SK-N-MC (cell line): ENCODE results near the gene PVALEF.

ENCODE experiments used
- DNase-seq: peaks from one replicate; pipeline ENCODE4 v3.0.0-alpha.2; 2011; ENCODE audit warnings: low read depth, low spot score
- H3K27ac ChIP-seq: fragments of 200-600 bp; sonication (generic); 2 replicates; pipeline ENCODE4 v1.5.1; 2016; ENCODE audit warnings: mixed run types
- H3K36me3 ChIP-seq: fragments of 200-600 bp; sonication (generic); 2 replicates; pipeline ENCODE4 v1.6.1; 2017; ENCODE audit warnings: antibody characterized with exemption, low read length, mixed read lengths; ENCODE audit not compliant: insufficient read depth
- H3K4me3 ChIP-seq: fragments of 200-600 bp; sonication (generic); 2 replicates; pipeline ENCODE4 v1.5.1; 2016
- H3K9ac ChIP-seq: fragments of 200-600 bp; sonication (generic); 2 replicates; pipeline ENCODE4 v1.8.0; 2017; ENCODE audit warnings: mixed run types, mixed read lengths; ENCODE audit not compliant: insufficient read length
- H3K9me3 ChIP-seq: fragments of 200-600 bp; sonication (generic); 2 replicates; pipeline ENCODE4 v1.6.1; 2017; ENCODE audit warnings: low read depth, mild to moderate bottlenecking, antibody characterized with exemption, low read length, moderate library complexity, mixed read lengths
- EZH2 ChIP-seq: fragments of 200-600 bp; sonication (generic); IDR thresholded peaks from one replicate; pipeline ENCODE4 v1.6.1; 2017; ENCODE audit warnings: antibody characterized with exemption
- FOXP2 ChIP-seq: optimal IDR thresholded peaks from 2 replicates; pipeline ENCODE3; 2011; ENCODE audit warnings: mild to moderate bottlenecking, moderate library complexity; ENCODE audit not compliant: insufficient read depth; ENCODE audit errors: extremely low read length, control extremely low read depth
- POLR2AphosphoS5 ChIP-seq: IDR thresholded peaks from 2 replicates; pipeline ENCODE4 v1.6.1; 2012; ENCODE audit warnings: mild to moderate bottlenecking, low read depth, low read length, borderline replicate concordance

Gene PVALEF

GRCh38 chr17:81200201-81200600 lies 34.9 kb downstream of the PVALEF start:
- no peak for TF ChIP-seq FOXP2
- TF ChIP-seq EZH2 = no peak
- H3K36me3 ChIP-seq = no peaks in the 10 kb centered on the region
- no peak overlapping the region for H3K27ac ChIP-seq
- H3K9ac ChIP-seq = no peak overlapping the region
- H3K4me3 ChIP-seq = no peak overlapping the region
- H3K9me3 ChIP-seq = no peaks in the 10 kb centered on the region
- no peak for DNase-seq

DNA sequence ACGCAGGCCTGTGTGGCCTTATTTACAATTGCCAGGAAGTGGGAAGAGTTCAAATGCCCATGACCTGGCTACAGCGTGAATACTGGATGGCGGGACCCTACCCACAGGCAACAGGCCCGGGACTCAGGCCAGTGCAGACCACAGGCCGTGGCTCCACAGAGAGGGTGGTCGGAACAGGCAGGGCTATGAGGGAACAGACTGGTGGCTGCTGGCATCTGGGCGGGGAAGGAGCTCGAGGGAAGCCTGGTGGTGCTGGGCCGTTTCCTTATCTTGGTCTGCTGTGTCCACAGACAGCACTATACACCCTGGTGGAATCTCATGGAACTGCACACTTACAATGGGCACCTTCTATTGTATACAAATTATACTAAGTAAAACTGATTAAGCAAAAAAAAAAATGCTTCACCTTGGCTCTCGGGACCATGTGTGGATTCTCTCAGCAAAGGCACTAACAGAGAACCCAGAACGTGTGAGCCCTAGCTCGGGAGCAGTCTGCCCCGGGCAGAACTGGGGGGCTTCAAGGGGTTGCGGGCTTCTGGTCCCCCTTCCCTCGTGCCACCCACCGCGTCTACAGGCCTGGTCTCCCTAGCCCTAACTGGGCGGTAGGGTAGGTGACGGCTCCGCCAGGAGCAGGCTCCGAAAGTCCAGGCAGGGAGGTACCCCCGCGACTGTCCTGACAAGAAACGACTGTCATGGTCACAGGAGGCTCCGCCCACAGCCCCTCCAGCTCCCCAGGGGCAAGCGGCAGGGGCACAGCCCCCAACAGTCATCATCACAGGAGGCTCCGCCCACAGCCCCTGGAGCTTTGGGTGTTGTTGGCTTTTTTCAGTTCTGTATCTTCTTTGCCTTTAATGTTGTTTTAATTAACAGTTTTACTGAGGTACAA lies 35.6 kb downstream of the PVALEF start:
- no peak overlapping the region for H3K9ac ChIP-seq
- H3K36me3 ChIP-seq = no peaks in the 10 kb centered on the region
- no peak for DNase-seq
- TF ChIP-seq EZH2 = no peak
- TF ChIP-seq FOXP2 = no peak
- no peak for TF ChIP-seq POLR2AphosphoS5
- H3K27ac ChIP-seq = peak overlapping the region; percentile 36
- H3K4me3 ChIP-seq = no peak overlapping the region
- no peaks in the 10 kb centered on the region for H3K9me3 ChIP-seq

- DNase-seq = no peak
- Histone ChIP-seq H3K27ac (no peak overlapping the region), H3K9ac (no peak overlapping the region), H3K4me3 (no peak overlapping the region), H3K36me3 (no peaks in the 10 kb centered on the region), H3K9me3 (no peaks in the 10 kb centered on the region)
- TF ChIP-seq FOXP2 (no peak), EZH2 (no peak), POLR2AphosphoS5 (no peak)
Observed at GRCh38 chr17:81202318-81202717, 37.0 kb downstream of the PVALEF start.

DNA sequence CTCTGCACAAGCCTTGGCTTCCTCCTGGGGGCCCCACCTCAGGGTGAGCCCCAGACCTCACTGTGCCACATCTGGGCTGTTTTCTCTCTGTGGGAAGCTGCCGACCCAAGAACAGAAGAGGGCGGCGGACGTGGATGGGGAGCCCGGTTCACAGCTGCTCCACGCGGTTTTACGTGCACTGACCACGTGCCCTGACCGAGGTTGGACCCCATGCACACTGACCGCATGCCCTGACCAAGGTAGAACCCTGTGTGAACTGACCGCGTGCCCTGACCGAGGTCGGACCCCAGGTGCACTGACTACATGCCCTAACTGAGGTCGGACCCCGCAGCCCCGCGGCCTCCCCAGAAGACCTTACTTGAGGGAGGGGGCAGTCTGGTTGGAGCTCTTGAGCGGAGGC lies 37.8 kb downstream of the PVALEF start:
- Histone ChIP-seq H3K36me3 (no peaks in the 10 kb centered on the region), H3K9me3 (no peaks in the 10 kb centered on the region), H3K27ac (no peak overlapping the region), H3K9ac (no peak overlapping the region), H3K4me3 (no peak overlapping the region)
- DNase-seq = no peak
- no peak for TF ChIP-seq POLR2AphosphoS5
- no peak for TF ChIP-seq EZH2
- TF ChIP-seq FOXP2 = no peak

DNA sequence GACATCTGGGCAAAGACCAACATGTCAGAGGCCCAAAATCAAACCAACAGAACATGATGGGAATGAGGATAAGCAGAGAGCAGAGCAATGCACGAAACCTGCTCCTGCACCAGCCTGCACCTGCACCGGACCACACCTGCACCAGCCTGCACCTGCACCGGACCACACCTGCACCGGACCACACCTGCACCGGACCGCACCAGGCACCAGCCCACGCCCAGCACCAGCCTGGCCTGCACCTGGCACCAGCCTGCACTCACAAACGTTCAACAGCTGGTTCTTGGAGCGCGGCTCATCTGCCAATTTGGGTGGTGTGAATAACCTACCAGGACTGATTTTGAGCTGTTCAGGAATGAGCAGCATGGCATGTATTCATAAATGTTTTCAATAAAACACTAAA lies 39.3 kb downstream of the PVALEF start:
- DNase-seq = no peak
- Histone ChIP-seq H3K9me3 (no peaks in the 10 kb centered on the region), H3K9ac (no peak overlapping the region), H3K27ac (no peak overlapping the region), H3K4me3 (no peak overlapping the region), H3K36me3 (no peaks in the 10 kb centered on the region)
- TF ChIP-seq EZH2 (no peak), FOXP2 (no peak), POLR2AphosphoS5 (no peak)

GRCh38 chr17:81206166-81206565 lies 40.9 kb downstream of the PVALEF start:
- no peaks in the 10 kb centered on the region for H3K9me3 ChIP-seq
- TF ChIP-seq POLR2AphosphoS5 = no peak
- H3K9ac ChIP-seq = no peak overlapping the region
- peak overlapping the region; percentile 79 for H3K27ac ChIP-seq
- H3K36me3 ChIP-seq = no peaks in the 10 kb centered on the region
- DNase-seq = no peak
- 0 out of 2 replicates have a peak overlapping the region, but pooled peaks have one; percentile 28 for H3K4me3 ChIP-seq

GRCh38 chr17:81206657-81207056 lies 41.4 kb downstream of the PVALEF start:
- peak overlapping the region; percentile 79; the same call in 1 of the 2 replicates for H3K27ac ChIP-seq
- no peaks in the 10 kb centered on the region for H3K36me3 ChIP-seq

DNA sequence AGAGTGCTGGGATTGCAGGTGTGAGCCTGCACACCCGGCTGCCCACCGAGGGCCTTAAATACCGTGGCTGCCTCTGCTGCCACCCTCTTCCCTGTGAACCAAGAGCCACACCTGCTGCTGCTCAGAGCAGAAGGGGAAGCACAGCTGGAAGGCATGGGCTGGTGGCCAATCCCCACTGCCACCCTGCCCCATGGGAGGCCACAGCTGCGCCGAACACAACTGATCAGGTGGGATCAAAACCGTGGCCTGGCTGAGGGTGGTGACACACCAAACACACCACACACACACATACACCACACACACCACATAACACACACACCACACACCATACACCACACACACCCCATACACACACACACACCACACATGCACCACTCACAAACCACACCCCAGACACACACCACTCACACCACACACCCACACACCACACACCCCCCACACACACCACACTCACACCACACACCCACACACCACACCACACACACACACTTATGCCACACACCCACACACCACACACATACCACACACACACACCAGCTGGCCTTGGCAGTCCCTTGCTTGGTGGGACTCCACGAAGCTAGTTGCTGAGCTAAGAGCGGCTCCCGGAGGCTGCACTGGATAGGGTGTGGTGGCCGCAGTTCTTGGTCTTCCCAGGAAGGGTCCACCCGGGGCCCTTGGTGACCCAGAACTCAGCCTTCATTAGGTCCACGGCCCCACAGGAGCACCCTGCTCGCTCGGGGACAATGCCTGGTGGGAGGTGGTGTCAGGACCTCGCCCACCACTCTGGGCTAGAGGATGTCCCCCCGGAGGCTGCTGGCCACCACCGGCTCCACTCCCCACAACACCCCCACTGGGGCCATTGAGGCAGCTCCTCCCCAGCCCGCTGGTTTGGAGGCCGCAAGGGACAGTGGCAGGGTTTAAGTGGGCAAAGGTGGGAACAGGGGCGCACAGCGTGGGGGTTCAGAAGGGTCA lies 42.6 kb downstream of the PVALEF start:
- DNase-seq = no peak
- H3K9me3 ChIP-seq = no peaks in the 10 kb centered on the region
- no peak overlapping the region for H3K9ac ChIP-seq
- no peaks in the 10 kb centered on the region for H3K36me3 ChIP-seq
- H3K4me3 ChIP-seq = no peak overlapping the region
- TF ChIP-seq POLR2AphosphoS5 (no peak), FOXP2 (no peak), EZH2 (no peak)
- H3K27ac ChIP-seq = peak overlapping the region; percentile 63

More at GRCh38 chr17:81206657-81207056, 41.4 kb downstream of the PVALEF start:
- H3K4me3 ChIP-seq = 0 out of 2 replicates have a peak overlapping the region, but pooled peaks have one; percentile 28
- no peak for DNase-seq
- H3K9ac ChIP-seq = no peak overlapping the region
- no peaks in the 10 kb centered on the region for H3K9me3 ChIP-seq
- TF ChIP-seq EZH2 = no peak
- TF ChIP-seq FOXP2 = no peak
- TF ChIP-seq POLR2AphosphoS5 = no peak
